ENCODE measurements around the gene HDAC8.

The HDAC8 gene

DNA sequence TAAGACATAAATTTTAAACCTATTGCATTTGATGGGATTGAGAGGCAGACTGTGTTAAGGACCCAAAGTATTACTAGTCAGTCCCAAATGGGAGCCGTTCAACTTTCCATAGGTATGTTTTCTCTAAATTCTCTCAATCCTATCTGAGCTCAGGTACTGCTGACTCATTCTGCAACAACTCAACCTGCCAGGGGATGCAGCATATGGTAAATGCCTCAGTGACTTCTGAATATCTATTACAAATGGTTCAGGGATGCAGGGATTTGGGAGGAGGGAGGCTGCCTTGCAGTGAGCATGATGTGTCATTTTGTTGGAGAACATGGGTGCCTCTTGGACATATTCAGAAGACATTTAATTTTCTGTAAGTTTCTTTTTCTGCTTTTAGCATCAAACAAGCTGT, 97.3 kb downstream of the HDAC8 start:
- DNase-seq (ENCODE audit: low read depth), result no peak
- no peak overlapping the region for H3K4me3 ChIP-seq (ENCODE audit: low read depth, low read length)
- no peak for TF ChIP-seq CTCF (IDR thresholded peaks at IDR 0.05; ENCODE audit: insufficient read depth, low read depth, low read length, missing control alignments)

- no peak for TF ChIP-seq CTCF (IDR thresholded peaks at IDR 0.05; ENCODE audit: insufficient read depth, low read depth, low read length, missing control alignments)
- DNase-seq (ENCODE audit: low read depth), result no peak
- H3K4me3 ChIP-seq (ENCODE audit: low read depth, low read length), result no peak overlapping the region
Observed at GRCh38 chrX:72470532-72471223, 102.0 kb downstream of the HDAC8 start.

DNA sequence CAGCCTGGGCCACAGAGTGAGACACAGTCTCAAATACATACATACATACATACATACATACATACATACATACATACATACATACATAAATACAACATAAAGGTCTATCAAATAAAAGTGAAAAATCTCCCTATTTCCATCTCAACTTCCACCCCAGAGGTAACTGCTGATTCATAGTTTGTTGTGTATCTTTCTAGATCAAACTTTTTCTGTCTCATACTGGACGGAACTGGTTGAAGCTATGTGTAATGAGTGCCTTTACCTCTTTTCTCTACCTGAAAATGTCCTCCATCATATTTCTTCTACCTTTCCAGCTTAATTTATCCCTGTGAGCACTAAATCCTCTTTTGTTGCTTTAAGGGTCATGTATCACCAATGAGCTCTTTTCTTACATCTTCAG, 102.5 kb downstream of the HDAC8 start:
- no peak overlapping the region for H3K4me3 ChIP-seq (ENCODE audit: low read depth, low read length)
- no peak for TF ChIP-seq CTCF (IDR thresholded peaks at IDR 0.05; ENCODE audit: insufficient read depth, low read depth, low read length, missing control alignments)
- DNase-seq (ENCODE audit: low read depth), result no peak

GRCh38 chrX:72468607-72469006, 104.0 kb downstream of the HDAC8 start:
- TF ChIP-seq CTCF (IDR thresholded peaks at IDR 0.05; ENCODE audit: insufficient read depth, low read depth, low read length, missing control alignments), result no peak
- no peak for DNase-seq (ENCODE audit: low read depth)
- no peak overlapping the region for H3K4me3 ChIP-seq (ENCODE audit: low read depth, low read length)

DNA sequence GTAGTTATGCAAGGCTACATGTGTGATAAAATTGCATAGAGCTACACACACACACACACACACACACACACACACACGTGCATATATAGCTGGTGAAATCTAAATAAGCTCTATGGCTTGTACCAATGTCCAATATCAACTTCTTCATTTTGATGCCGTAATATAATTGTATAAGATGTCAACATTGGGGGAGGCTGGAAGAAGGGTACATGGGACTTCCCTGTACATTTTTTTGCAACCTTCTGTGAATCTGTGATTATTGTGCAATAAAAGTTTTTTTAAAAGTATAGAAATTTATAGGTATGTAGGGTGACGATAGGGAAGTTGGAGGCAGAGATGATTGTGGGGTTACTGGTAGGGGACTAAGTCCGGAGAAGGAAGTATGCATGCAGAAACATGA, 105.5 kb downstream of the HDAC8 start:
- no peak for DNase-seq (ENCODE audit: low read depth)
- TF ChIP-seq CTCF (IDR thresholded peaks at IDR 0.05; ENCODE audit: insufficient read depth, low read depth, low read length, missing control alignments), result no peak

DNA sequence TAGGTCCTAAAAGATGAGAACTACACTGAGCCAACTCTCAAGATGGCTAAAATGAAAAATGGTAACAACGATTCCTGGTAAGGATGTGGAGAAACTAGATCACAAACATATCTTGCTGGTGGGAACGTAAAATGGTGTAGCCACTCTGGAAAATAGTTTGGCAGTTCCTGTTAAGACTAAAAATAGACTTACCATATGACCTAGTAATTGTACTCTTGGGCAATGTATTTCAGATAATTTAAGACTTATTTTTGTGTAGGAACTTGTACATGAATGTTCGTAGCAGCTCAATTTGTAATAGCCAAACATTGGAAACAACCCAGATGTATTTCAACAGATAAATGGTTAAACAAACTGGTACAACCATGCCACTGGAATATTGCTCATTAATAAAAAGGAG, 106.2 kb downstream of the HDAC8 start:
- no peak for DNase-seq (ENCODE audit: low read depth)
- no peak overlapping the region for H3K4me3 ChIP-seq (ENCODE audit: low read depth, low read length)
- TF ChIP-seq CTCF (IDR thresholded peaks at IDR 0.05; ENCODE audit: insufficient read depth, low read depth, low read length, missing control alignments), result no peak

More for the DNA sequence above, 105.5 kb downstream of the HDAC8 start:
- no peak overlapping the region for H3K4me3 ChIP-seq (ENCODE audit: low read depth, low read length)

DNA sequence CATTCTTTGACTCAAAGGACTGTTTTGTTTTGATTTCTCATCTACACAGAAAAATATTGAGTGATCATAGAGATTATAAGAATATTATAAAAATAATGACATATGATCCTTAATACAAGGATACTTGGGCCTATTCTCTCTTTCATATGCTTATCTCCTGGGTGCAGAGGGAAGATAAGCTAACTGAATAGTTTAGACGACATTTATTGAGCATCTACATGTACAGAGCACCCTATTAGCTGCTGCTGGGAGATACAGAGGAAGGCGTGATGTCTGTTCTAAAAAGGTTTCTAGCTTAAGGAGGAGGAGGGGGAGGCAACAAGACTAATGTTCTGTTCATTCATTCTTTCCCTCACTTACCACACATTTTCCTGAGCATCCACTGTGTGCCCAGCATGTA, 106.8 kb downstream of the HDAC8 start:
- H3K4me3 ChIP-seq (ENCODE audit: low read depth, low read length), result no peak overlapping the region
- no peak for DNase-seq (ENCODE audit: low read depth)
- no peak for TF ChIP-seq CTCF (IDR thresholded peaks at IDR 0.05; ENCODE audit: insufficient read depth, low read depth, low read length, missing control alignments)

All from GM12865 (cell line).